Duodenal mucosa (tissue), 2 donors: ENCODE data around the gene DRD3.

Source experiments
- H3K27ac ChIP-seq: one replicate; pipeline ENCODE4 v1.7.0; 2013; ENCODE audit warnings: low read depth, low read length
- H3K27me3 ChIP-seq, 2 donors: one replicate each; pipeline ENCODE4 v1.7.0; 2013; ENCODE audit warnings: low read length in 2 of 2, control low read depth in 1 of 2; ENCODE audit not compliant: insufficient read depth in 2 of 2, control insufficient read depth in 1 of 2
- H3K36me3 ChIP-seq, 2 donors: one replicate each; pipeline ENCODE4 v1.7.0; 2013; ENCODE audit warnings: low read length in 2 of 2, control low read depth in 1 of 2; ENCODE audit not compliant: insufficient read depth in 2 of 2, control insufficient read depth in 1 of 2
- H3K4me1 ChIP-seq, 2 donors: one replicate each; pipeline ENCODE4 v1.7.0; 2013; ENCODE audit warnings: low read length in 2 of 2, control low read depth in 1 of 2; ENCODE audit not compliant: insufficient read depth in 2 of 2, control insufficient read depth in 1 of 2
- H3K4me3 ChIP-seq, 2 donors: one replicate each; pipeline ENCODE4 v1.7.0; 2013; ENCODE audit warnings: low read length in 2 of 2, low read depth in 1 of 2
- H3K9ac ChIP-seq, 2 donors: one replicate each; pipeline ENCODE4 v1.7.0; 2013; ENCODE audit warnings: low read length in 2 of 2, low read depth in 1 of 2
- H3K9me3 ChIP-seq, 2 donors: one replicate each; pipeline ENCODE4 v1.7.0; 2013; ENCODE audit warnings: low read length in 2 of 2, control low read depth in 1 of 2; ENCODE audit not compliant: control insufficient read depth in 1 of 2

DRD3 gene

DNA sequence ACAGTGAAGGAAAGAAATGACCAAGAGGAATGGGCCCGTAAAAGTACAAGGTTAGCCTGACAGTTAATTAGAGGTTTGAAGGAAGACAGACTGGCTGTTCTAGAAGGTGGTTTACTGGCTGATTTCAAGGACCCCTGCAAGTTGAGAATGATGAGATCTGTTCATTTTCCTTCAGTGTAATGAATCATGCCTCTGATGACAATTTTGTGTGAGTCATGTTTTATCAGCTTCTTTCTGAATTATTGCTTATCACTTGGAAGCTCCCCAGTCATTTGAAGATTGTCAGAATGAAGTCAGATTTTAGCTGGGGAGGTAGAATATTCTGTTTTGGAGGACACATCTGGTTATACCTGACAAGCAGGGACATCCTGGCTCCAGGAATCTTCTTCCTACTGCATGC lies 50.6 kb downstream of the DRD3 start:
- H3K27ac ChIP-seq = no peak overlapping the region
- H3K4me3 ChIP-seq = no peak overlapping the region
- H3K27me3 ChIP-seq = no peaks in the 10 kb centered on the region
- H3K36me3 ChIP-seq = no peaks in the 10 kb centered on the region
- no peaks in the 10 kb centered on the region for H3K9me3 ChIP-seq
- no peaks in the 10 kb centered on the region for H3K4me1 ChIP-seq
- no peak overlapping the region for H3K9ac ChIP-seq

- Histone ChIP-seq H3K36me3 (no peaks in the 10 kb centered on the region), H3K4me3 (no peak overlapping the region), H3K9me3 (no peaks in the 10 kb centered on the region), H3K27me3 (no peaks in the 10 kb centered on the region), H3K27ac (no peak overlapping the region), H3K9ac (no peak overlapping the region), H3K4me1 (no peaks in the 10 kb centered on the region)
These were observed 51.3 kb downstream of the DRD3 start for GRCh38 chr3:114127517-114127916.

- H3K36me3 ChIP-seq = no peaks in the 10 kb centered on the region
- H3K9me3 ChIP-seq = no peaks in the 10 kb centered on the region
- H3K9ac ChIP-seq = no peak overlapping the region
- H3K27ac ChIP-seq = no peak overlapping the region
- no peaks in the 10 kb centered on the region for H3K27me3 ChIP-seq
- no peak overlapping the region for H3K4me3 ChIP-seq
- H3K4me1 ChIP-seq = no peaks in the 10 kb centered on the region
These were observed 52.4 kb downstream of the DRD3 start for GRCh38 chr3:114126461-114126860.

GRCh38 chr3:114122027-114122709 lies 56.7 kb downstream of the DRD3 start:
- H3K4me3 ChIP-seq = no peak overlapping the region
- H3K9me3 ChIP-seq = no peaks in the 10 kb centered on the region
- no peaks in the 10 kb centered on the region for H3K36me3 ChIP-seq
- no peaks in the 10 kb centered on the region for H3K4me1 ChIP-seq
- no peak overlapping the region for H3K27ac ChIP-seq
- H3K27me3 ChIP-seq = no peaks in the 10 kb centered on the region
- no peak overlapping the region for H3K9ac ChIP-seq

GRCh38 chr3:114120211-114120610 lies 58.6 kb downstream of the DRD3 start:
- Histone ChIP-seq H3K27me3 (no peaks in the 10 kb centered on the region), H3K9ac (no peak overlapping the region), H3K36me3 (no peaks in the 10 kb centered on the region), H3K9me3 (no peaks in the 10 kb centered on the region), H3K4me3 (no peak overlapping the region), H3K4me1 (no peaks in the 10 kb centered on the region), H3K27ac (no peak overlapping the region)

DNA sequence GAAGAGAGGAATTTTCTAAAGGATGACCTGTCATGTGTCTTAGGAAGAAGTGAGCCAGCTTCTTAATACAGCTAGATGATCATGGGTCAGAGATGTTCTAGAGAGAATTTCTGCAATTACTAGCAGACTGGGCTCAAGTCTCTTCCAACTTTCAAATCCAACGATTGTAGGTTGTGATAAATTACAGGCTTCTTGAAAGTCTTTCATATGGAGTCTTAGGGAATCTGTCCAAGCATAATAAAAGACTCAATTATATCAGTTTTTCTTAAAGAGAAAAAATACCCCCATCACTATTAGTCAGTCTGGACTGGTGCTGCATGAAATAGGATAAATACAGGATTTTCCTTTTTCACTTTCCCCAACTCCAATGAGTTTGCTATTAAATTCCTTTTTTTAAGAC lies 59.1 kb downstream of the DRD3 start:
- H3K4me1 ChIP-seq = no peaks in the 10 kb centered on the region
- H3K27me3 ChIP-seq = no peaks in the 10 kb centered on the region
- no peak overlapping the region for H3K4me3 ChIP-seq
- H3K9me3 ChIP-seq = no peaks in the 10 kb centered on the region
- H3K9ac ChIP-seq = no peak overlapping the region
- H3K36me3 ChIP-seq = no peaks in the 10 kb centered on the region
- no peak overlapping the region for H3K27ac ChIP-seq

DNA sequence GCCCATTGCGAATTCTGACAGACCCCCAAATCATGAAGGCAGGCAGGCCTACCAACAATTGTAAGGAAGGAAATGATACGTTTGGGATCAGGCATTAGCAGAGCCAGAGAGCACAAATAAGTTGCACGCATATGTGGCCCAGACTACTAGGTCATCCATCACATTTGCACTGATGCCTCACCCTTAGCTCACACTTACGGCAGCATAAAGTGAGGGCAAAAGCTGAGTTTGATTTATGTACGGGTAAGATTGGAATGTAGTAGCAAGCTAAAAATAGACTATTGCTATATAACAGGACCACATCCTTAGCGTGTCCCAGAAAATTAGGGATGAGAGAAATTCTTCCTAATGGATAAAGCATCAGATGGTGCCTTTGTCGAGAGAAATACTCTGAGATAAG lies 63.7 kb downstream of the DRD3 start:
- Histone ChIP-seq H3K9ac (no peak overlapping the region), H3K4me3 (no peak overlapping the region), H3K27ac (no peak overlapping the region), H3K27me3 (no peaks in the 10 kb centered on the region), H3K36me3 (no peaks in the 10 kb centered on the region), H3K4me1 (no peaks in the 10 kb centered on the region), H3K9me3 (no peaks in the 10 kb centered on the region)

DNA sequence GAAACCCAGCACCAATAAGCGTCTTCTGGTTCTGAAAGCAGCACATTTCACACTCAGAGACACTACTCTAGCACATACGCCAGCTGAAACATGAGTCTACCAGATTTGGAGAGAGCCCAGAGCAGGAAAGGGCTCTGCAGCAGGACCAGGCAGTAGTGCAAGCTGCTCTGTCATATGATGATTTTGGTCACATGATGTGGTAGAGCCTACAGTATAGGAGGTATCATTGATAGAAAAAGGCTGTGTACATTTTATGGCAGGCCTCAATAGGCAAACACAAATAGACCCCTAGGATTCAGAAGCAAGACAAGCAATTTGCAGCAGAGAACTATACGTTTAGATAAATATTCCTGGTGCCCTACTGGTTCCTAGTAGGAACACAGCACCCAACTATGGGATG lies 64.1 kb downstream of the DRD3 start:
- no peak overlapping the region for H3K9ac ChIP-seq
- H3K36me3 ChIP-seq = no peaks in the 10 kb centered on the region
- no peak overlapping the region for H3K4me3 ChIP-seq
- H3K4me1 ChIP-seq = no peaks in the 10 kb centered on the region
- no peaks in the 10 kb centered on the region for H3K27me3 ChIP-seq
- H3K9me3 ChIP-seq = no peaks in the 10 kb centered on the region
- no peak overlapping the region for H3K27ac ChIP-seq

DNA sequence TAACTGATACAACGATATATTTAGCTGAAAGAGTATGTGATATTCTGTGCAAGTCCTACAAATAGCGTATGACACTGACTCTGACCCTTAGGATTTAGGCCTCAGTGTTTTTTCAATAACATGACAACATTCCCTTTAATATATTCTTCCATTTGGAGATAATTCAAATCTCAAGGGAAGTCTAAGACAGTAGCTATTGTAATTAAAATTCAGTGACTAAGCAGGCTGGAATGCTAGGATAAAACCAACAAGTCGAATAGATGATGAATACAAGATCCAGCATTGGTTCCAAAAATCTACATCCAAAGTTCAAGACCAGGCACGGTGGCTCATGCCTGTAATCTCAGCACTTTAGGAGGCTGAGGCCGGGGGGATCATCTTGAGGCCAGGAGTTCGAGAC lies 66.2 kb downstream of the DRD3 start:
- H3K27me3 ChIP-seq = no peaks in the 10 kb centered on the region
- H3K36me3 ChIP-seq = no peaks in the 10 kb centered on the region
- H3K9me3 ChIP-seq = no peaks in the 10 kb centered on the region
- no peaks in the 10 kb centered on the region for H3K4me1 ChIP-seq
- H3K27ac ChIP-seq = no peak overlapping the region
- no peak overlapping the region for H3K4me3 ChIP-seq
- no peak overlapping the region for H3K9ac ChIP-seq

DNA sequence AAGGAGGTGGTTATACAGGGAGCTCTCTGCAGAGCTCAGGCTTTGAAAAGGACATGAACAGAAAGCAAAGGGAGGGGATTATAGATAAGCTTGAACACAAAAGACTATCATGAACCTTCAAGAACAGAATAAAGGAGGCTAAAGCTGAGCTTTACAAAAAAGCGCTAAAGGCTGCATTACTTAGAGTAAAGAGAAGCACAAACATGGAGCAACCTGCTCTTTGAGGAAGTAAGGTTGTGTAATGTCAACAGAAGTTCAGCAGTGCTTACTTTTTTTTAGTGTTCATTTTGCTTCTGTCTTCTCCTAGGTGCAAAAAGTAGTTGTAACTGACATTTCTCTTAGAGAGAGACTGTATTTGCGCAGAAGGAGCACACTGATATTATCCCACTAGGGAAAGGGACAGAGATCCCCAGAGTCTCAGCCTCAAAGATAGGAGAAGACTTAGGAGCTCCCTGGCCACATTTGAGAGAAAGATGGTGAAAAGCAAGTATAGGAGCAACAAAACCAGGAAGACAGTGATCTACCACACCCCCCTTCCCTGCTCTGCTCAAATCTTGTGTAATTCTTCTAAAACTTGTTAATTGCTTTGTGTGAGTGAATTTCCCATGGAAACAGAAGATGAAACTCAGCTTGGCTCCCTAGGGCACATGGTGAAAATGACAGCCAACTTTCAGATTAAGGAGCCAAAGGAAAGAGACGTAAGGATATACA lies 67.6 kb downstream of the DRD3 start:
- H3K27ac ChIP-seq = no peak overlapping the region

More for the DNA sequence above, 67.6 kb downstream of the DRD3 start:
- Histone ChIP-seq H3K9ac (no peak overlapping the region), H3K4me3 (no peak overlapping the region), H3K27me3 (no peaks in the 10 kb centered on the region), H3K36me3 (no peaks in the 10 kb centered on the region), H3K9me3 (no peaks in the 10 kb centered on the region), H3K4me1 (no peaks in the 10 kb centered on the region)
